ENCODE results near the gene GLT8D1.

The GLT8D1 gene

GRCh38 chr3:52649461-52650210, 56.0 kb downstream of the GLT8D1 start:
- no peaks in the 10 kb centered on the region for H3K9me2 ChIP-seq (replicated peaks; ENCODE audit: control insufficient read depth, low read length)
- H3K9me3 ChIP-seq (ENCODE audit: control insufficient read depth, insufficient read depth, low read length): no peaks in the 10 kb centered on the region
- no peak for TF ChIP-seq CTCF (IDR thresholded peaks at IDR 0.05; ENCODE audit: low read depth, low read length, poor library complexity, severe bottlenecking)
- TF ChIP-seq EZH2phosphoT487 (IDR thresholded peaks at IDR 0.05; ENCODE audit: borderline replicate concordance, low read length): no peak
- no peaks in the 10 kb centered on the region for H3K4me1 ChIP-seq (ENCODE audit: control insufficient read depth, low read length)
- no peak overlapping the region for H3K4me2 ChIP-seq (ENCODE audit: low read length)
- no peaks in the 10 kb centered on the region for H4K20me1 ChIP-seq (ENCODE audit: control insufficient read depth, insufficient read depth, low read depth, low read length)
- no peak overlapping the region for H3K27ac ChIP-seq (ENCODE audit: low read depth, low read length)
- H3F3A ChIP-seq (ENCODE audit: control insufficient read depth, insufficient read depth): no peaks in the 10 kb centered on the region
- H3K27me3 ChIP-seq (ENCODE audit: control insufficient read depth, low read length): no peaks in the 10 kb centered on the region
- no peaks in the 10 kb centered on the region for H3K79me2 ChIP-seq (ENCODE audit: control insufficient read depth, low read length)
- peaks cover 84% of the 10 kb centered on the region for H3K36me3 ChIP-seq (ENCODE audit: control insufficient read depth, low read length)
- no peak overlapping the region for H3K4me3 ChIP-seq (ENCODE audit: low read length)

GRCh38 chr3:52645549-52645948, 60.0 kb downstream of the GLT8D1 start:
- Histone ChIP-seq H3K27me3 (ENCODE audit: control insufficient read depth, low read length) (no peaks in the 10 kb centered on the region), H3K4me3 (ENCODE audit: low read length) (no peak overlapping the region), H3K79me2 (ENCODE audit: control insufficient read depth, low read length) (no peaks in the 10 kb centered on the region), H3K9me2 (replicated peaks; ENCODE audit: control insufficient read depth, low read length) (no peaks in the 10 kb centered on the region), H3K27ac (ENCODE audit: low read depth, low read length) (no peak overlapping the region), H4K20me1 (ENCODE audit: control insufficient read depth, insufficient read depth, low read depth, low read length) (no peaks in the 10 kb centered on the region), H3K36me3 (ENCODE audit: control insufficient read depth, low read length) (peaks cover 83% of the 10 kb centered on the region), H3K4me2 (ENCODE audit: low read length) (no peak overlapping the region), H3F3A (ENCODE audit: control insufficient read depth, insufficient read depth) (0 out of 2 replicates have a peak, but pooled peaks cover 3% of the 10 kb centered on the region), H3K9me3 (ENCODE audit: control insufficient read depth, insufficient read depth, low read length) (no peaks in the 10 kb centered on the region), H3K4me1 (ENCODE audit: control insufficient read depth, low read length) (no peaks in the 10 kb centered on the region)
- TF ChIP-seq EZH2phosphoT487 (IDR thresholded peaks at IDR 0.05; ENCODE audit: borderline replicate concordance, low read length): no peak
- TF ChIP-seq CTCF (IDR thresholded peaks at IDR 0.05; ENCODE audit: low read depth, low read length, poor library complexity, severe bottlenecking): no peak
